Brain microvascular endothelial cell (primary cell): Measurements from ENCODE around the gene LMNB1.
"Not testable (repeated sequence)": the region's sequence is repeated elsewhere in the genome, so short reads cannot be mapped to it uniquely, and the experiment has no call there.

Experiments used
- DNase-seq: peaks from one replicate; pipeline ENCODE4 v3.0.0-alpha.2; 2020
- H3K27ac ChIP-seq: fragments of 250-450 bp; sonication (Bioruptor Pico); 2 replicates; pipeline ENCODE4 v1.5.1; 2020; ENCODE audit warnings: mild to moderate bottlenecking, moderate library complexity
- H3K27me3 ChIP-seq: fragments of 250-450 bp; sonication (Bioruptor Pico); replicated peaks from 2 replicates; pipeline ENCODE4 v1.5.1; 2020; ENCODE audit warnings: mild to moderate bottlenecking
- H3K36me3 ChIP-seq: fragments of 250-450 bp; sonication (Bioruptor Pico); replicated peaks from 2 replicates; pipeline ENCODE4 v1.5.1; 2020; ENCODE audit warnings: mild to moderate bottlenecking
- H3K4me3 ChIP-seq: 2 replicates; pipeline ENCODE4 v1.5.1; 2011; ENCODE audit warnings: low read depth, mild to moderate bottlenecking, control low read depth, low read length, moderate library complexity
- CTCF ChIP-seq: IDR thresholded peaks from 2 replicates; pipeline ENCODE4 v1.5.1; 2011; ENCODE audit warnings: low read depth, mild to moderate bottlenecking, moderate library complexity, low read length, control low read depth, inconsistent platforms; ENCODE audit errors: missing control alignments
- in situ Hi-C: cut with HindIII; loops from 2 replicates; pipeline ENCODE4 v1.10.0; 2017; ENCODE audit warnings: low sequenced_read_pairs, low pct_ligation_motif_present

LMNB1 gene

GRCh38 chr5:126754609-126755008 is 22.3 kb upstream of the LMNB1 start:
- TF ChIP-seq CTCF = no peak
- Histone ChIP-seq H3K27ac (no peak overlapping the region), H3K36me3 (no peaks in the 10 kb centered on the region), H3K27me3 (no peaks in the 10 kb centered on the region), H3K4me3 (no peak overlapping the region)
- in situ Hi-C loops = no loop called here
- DNase-seq = no peak

- Histone ChIP-seq H3K27ac (no peak overlapping the region), H3K4me3 (no peak overlapping the region), H3K27me3 (no peaks in the 10 kb centered on the region), H3K36me3 (no peaks in the 10 kb centered on the region)
- no peak for DNase-seq
- in situ Hi-C loops = no loop called here
- TF ChIP-seq CTCF = no peak
Observed at GRCh38 chr5:126755593-126755992, 21.3 kb upstream of the LMNB1 start.

GRCh38 chr5:126757713-126758357 is 19.1 kb upstream of the LMNB1 start:
- no peak overlapping the region for H3K4me3 ChIP-seq
- no peak overlapping the region for H3K27ac ChIP-seq
- TF ChIP-seq CTCF = no peak
- DNase-seq = no peak
- H3K27me3 ChIP-seq = no peaks in the 10 kb centered on the region
- H3K36me3 ChIP-seq = no peaks in the 10 kb centered on the region
- in situ Hi-C loops = no loop called here

GRCh38 chr5:126763371-126763770 is 13.6 kb upstream of the LMNB1 start:
- in situ Hi-C loops = no loop called here
- H3K4me3 ChIP-seq = no peak overlapping the region
- H3K27me3 ChIP-seq = no peaks in the 10 kb centered on the region
- TF ChIP-seq CTCF = no peak
- H3K36me3 ChIP-seq = no peaks in the 10 kb centered on the region
- no peak for DNase-seq
- no peak overlapping the region for H3K27ac ChIP-seq

GRCh38 chr5:126769703-126770102 is 7.2 kb upstream of the LMNB1 start:
- no peak for TF ChIP-seq CTCF
- H3K27me3 ChIP-seq = no peaks in the 10 kb centered on the region
- H3K4me3 ChIP-seq = no peak overlapping the region
- no peak overlapping the region for H3K27ac ChIP-seq
- DNase-seq = no peak
- H3K36me3 ChIP-seq = no peaks in the 10 kb centered on the region
- in situ Hi-C loops = no loop called here

GRCh38 chr5:126773536-126773935 is 3.4 kb upstream of the LMNB1 start:
- H3K36me3 ChIP-seq, in situ Hi-C loops, H3K4me3 ChIP-seq, DNase-seq, H3K27ac ChIP-seq, H3K27me3 ChIP-seq: not testable (repeated sequence)

GRCh38 chr5:126774595-126774994 is 2.3 kb upstream of the LMNB1 start:
- H3K36me3 ChIP-seq, in situ Hi-C loops, H3K27me3 ChIP-seq, H3K27ac ChIP-seq, DNase-seq, H3K4me3 ChIP-seq: not testable (repeated sequence)
